NCI-H146 (cell line): ENCODE measurements around the gene SNX13.

Experiments
- DNase-seq: peaks from one replicate; lab custom pipeline; 2025; lab: John Stamatoyannopoulos, UW

Gene SNX13

GRCh38 chr7:17774716-17775288, 165.5 kb downstream of the SNX13 start:
- no peak for DNase-seq

DNA sequence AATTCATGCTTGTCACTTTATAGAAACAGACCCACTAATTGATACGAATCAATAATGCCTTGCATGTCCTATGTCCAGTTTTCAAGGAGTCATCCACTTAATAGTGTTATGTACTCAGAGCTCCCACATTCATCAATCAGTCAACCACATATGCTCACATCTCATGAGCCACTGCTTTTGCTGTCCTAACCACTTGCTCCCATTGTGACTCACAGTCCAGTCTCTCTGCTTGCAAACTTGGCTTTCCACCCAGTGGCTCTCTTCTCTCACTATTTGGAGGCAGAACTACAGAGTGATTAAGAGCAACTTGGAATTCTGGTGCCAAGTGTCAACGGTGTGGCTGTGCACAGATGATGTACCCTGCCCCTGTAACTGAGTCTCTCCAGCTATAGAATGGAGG, 166.0 kb downstream of the SNX13 start:
- DNase-seq: no peak

GRCh38 chr7:17773289-17773626, 167.0 kb downstream of the SNX13 start:
- no peak for DNase-seq

GRCh38 chr7:17772581-17773288, 167.6 kb downstream of the SNX13 start:
- peak; percentile 16 for DNase-seq

- no peak for DNase-seq
Measured at GRCh38 chr7:17771901-17772408, 168.3 kb downstream of the SNX13 start.

DNA sequence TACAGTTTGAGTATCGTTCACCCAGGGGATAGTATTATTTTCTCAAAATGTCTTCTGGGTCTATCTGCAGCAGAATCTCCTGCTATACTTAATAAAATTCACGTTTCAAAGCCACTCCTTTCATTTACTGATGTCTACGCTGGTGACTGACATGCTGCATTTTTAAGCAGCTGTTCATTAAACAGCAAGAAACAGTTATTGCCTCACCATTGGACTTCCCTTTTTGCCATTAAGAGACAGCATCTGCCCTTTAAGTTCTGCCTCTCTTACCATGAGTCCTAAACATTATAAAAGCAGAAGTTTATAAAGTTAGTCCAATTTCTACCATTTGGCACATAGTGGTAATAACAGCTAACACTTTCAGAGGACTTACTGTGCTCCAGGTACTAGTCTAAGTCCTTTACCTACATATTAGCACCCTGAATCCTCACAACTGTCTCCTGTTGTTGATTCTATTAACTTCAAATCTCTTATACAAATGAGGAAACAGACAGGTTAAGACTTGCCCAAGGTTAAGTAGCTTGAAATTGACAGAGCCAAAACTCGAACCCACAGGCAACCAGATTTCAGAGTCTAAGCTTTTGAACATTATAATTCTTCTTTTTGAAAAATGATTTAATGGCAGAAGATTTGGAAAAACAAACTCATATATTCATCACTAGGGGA, 169.5 kb downstream of the SNX13 start:
- DNase-seq: no peak

- DNase-seq: peak; percentile 83
Measured at GRCh38 chr7:17769918-17770317, 170.4 kb downstream of the SNX13 start.

DNA sequence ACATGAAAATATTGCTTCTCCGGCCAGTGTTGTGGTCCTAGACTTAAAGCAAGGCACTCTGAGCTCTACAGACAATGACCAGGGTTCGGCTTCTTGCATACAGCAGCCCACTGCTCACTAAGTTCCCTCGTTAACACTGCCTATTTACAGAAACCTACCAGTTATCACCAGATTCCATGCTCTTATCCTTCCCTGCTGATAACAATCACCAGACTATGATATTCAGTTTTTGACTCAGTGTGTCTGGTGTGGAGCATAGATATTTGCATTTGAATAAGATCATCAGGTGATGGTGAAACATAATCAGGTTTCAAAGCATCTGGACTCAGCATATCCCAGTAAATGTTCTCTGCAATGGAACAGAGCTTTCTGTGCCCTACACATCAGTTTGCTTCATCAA, 182.3 kb downstream of the SNX13 start:
- DNase-seq: no peak

DNA sequence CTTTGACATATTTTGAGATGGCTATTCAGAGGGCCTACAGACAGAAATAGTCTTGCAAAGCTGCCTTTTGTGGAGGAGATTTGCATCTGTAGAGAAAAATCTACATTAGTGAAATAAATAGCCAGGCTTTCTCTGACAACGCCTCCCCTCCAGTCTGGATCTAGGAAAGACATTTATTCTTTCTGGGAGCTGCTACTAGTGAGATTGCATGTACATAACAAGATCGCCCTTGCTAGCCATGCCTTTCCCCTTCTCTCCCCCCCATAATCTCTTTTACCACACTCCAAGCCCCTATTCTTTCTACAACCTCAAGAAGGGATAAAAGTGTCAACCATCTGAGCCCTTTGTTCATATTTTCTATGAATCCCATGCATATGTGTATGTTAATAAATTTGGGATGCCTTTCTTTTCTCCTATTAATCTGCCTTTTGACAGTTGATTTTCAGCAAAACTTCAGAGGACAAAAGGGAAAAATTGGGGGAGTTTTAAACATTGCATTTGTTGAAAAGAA, 194.2 kb downstream of the SNX13 start:
- no peak for DNase-seq

DNA sequence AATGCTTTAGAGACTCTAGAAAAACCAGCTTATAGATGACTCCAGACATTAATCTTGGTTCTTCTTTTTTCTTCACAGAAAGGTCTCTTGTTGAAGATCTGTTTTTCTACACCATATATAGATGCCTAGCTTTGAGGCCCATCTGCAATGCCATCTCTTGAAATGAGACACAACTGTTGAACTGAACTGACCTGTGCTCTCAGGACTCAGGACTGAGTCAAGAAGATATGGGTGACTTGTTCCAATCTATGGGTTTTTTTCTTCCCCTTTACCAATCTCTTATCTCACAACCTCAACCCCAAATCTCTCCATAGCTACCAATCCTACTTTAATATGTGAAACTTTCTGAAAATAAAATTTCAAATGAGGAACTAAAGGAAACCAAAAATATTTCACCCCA, 194.7 kb downstream of the SNX13 start:
- DNase-seq: no peak

DNA sequence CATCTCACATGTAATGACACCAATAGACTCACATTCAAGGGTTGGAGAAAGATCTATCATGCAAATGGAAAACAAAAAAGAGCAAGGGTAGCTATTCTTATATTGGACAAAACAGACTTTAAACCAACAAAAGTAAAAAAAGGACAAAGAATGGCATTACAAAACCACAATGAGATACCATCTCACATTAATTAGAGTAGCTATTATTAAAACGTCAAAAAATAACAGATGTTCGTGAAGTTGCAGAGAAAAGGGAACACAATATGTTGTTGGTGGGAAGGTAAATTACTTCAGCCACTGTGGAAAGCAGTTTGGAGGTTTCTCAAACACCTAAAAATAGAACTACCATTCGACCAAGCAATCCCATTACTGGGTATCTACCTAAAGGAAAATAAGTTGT, 197.0 kb downstream of the SNX13 start:
- no peak for DNase-seq

- peak; percentile 90 for DNase-seq
Measured at GRCh38 chr7:17741426-17741825, 198.9 kb downstream of the SNX13 start.
